ENCODE data around the gene KATNAL1.

Gene KATNAL1

DNA sequence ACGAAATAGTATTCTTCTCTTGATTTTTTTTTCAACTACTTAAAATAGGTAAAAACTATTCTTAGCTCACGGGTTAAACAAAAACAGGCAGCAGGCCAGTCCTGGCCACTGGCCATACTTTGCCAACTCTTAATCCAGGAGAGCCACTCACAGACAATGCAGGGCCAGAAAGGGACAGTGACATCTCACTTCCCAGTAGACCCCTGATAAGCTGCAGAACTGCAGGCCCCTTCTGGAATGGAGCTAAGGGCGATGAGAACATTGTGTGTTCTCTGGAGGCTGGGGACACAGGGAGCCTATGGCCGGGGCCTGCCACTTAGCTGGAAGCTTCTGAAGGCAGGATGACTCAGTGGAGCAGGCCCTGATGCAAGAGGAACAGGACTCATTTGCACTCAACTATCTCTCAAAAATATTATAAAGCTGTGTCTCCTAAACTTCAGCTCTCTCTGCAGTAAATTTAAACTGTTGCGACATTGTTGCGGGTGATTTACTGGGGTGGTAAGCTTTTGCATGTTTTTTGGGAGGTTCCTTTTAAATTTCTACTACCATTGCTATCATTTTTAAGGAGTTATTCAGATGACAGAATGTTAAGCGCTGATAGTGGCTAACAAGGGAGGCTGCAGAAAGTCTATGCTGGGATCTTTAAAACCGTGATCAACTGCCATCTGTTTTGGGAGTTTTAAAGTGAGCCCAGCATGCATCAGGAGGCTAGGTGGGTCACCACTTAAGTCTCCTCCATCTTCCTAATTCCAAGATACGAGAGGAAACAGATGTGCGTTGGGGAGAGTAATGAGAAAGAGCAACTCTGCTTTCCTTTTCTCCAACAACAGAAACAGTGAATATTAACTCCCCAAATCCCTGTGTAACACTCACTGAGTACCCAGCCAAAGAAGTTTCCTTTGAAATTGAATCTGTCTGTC lies 33.2 kb upstream of the KATNAL1 start:
- peak overlapping the region; percentile 69 to 75 for H2BK12ac ChIP-seq (ENCODE audit: low read length in 2 of 2)
- no peak overlapping the region for H3K23ac ChIP-seq (ENCODE audit: low read length in 2 of 2)
- no peak overlapping the region for H3K4me2 ChIP-seq (ENCODE audit: low read length, poor library complexity, severe bottlenecking)
- no peak overlapping the region for H3K14ac ChIP-seq (ENCODE audit: low read length in 2 of 2)
- peak; percentile 91 for DNase-seq
- H3K9me3 ChIP-seq (ENCODE audit: control insufficient read depth, low read length), result no peaks in the 10 kb centered on the region
- H2BK120ac ChIP-seq (ENCODE audit: low read depth, low read length), result no peak overlapping the region
- H2AFZ ChIP-seq (ENCODE audit: low read depth, low read length), result no peak overlapping the region
- no peak overlapping the region for H2AK5ac ChIP-seq (ENCODE audit: low read length, severe bottlenecking)
- H3K4me3 ChIP-seq (ENCODE audit: insufficient read depth in 1 of 2, low read depth in 1 of 2, low read length in 2 of 2), result peak overlapping the region in 1 of 2 experiments; percentile 68
- peak overlapping the region; percentile 83 for H3K9ac ChIP-seq (ENCODE audit: low read length)
- no peak overlapping the region for H3K4ac ChIP-seq (ENCODE audit: low read depth in 1 of 2, low read length in 2 of 2)
- no peak overlapping the region for H4K91ac ChIP-seq (ENCODE audit: low read length)
- H4K8ac ChIP-seq (ENCODE audit: low read length), result peak overlapping the region; percentile 10
- H3K36me3 ChIP-seq (ENCODE audit: control insufficient read depth in 1 of 2, insufficient read depth in 2 of 2, low read depth in 1 of 2, low read length in 2 of 2), result no peaks in the 10 kb centered on the region
- H3K27me3 ChIP-seq (ENCODE audit: control insufficient read depth in 1 of 2, insufficient read depth in 1 of 2, low read length in 2 of 2), result no peaks in the 10 kb centered on the region
- no peaks in the 10 kb centered on the region for H3K79me1 ChIP-seq (replicated peaks; ENCODE audit: low read length, poor library complexity, severe bottlenecking)
- no peak overlapping the region for H3K27ac ChIP-seq (ENCODE audit: low read length, poor library complexity, severe bottlenecking)
- WGBS, result 38% methylated on average over 6 of the region's 10 CpGs
- H3K18ac ChIP-seq (ENCODE audit: low read depth in 1 of 2, low read length in 2 of 2), result peak overlapping the region; percentile 12 to 54
- H2BK15ac ChIP-seq (ENCODE audit: low read depth, poor library complexity, severe bottlenecking), result no peak overlapping the region
- peaks cover 4% of the 10 kb centered on the region for H3K4me1 ChIP-seq (ENCODE audit: control insufficient read depth, insufficient read depth, low read depth, low read length)
- H2BK5ac ChIP-seq (ENCODE audit: low read depth, low read length, poor library complexity, severe bottlenecking), result no peak overlapping the region

GRCh38 chr13:30339738-30340330 lies 32.5 kb upstream of the KATNAL1 start:
- no peaks in the 10 kb centered on the region for H3K36me3 ChIP-seq (ENCODE audit: control insufficient read depth in 1 of 2, insufficient read depth in 2 of 2, low read depth in 1 of 2, low read length in 2 of 2)
- no peak overlapping the region for H2AK5ac ChIP-seq (ENCODE audit: low read length, severe bottlenecking)
- H3K4me3 ChIP-seq (ENCODE audit: insufficient read depth in 1 of 2, low read depth in 1 of 2, low read length in 2 of 2), result peak overlapping the region in 1 of 2 experiments; percentile 68
- H3K79me1 ChIP-seq (replicated peaks; ENCODE audit: low read length, poor library complexity, severe bottlenecking), result no peaks in the 10 kb centered on the region
- DNase-seq, result peak; percentile 10
- H4K91ac ChIP-seq (ENCODE audit: low read length), result no peak overlapping the region
- H3K9me3 ChIP-seq (ENCODE audit: control insufficient read depth, low read length), result no peaks in the 10 kb centered on the region
- no peak overlapping the region for H2BK5ac ChIP-seq (ENCODE audit: low read depth, low read length, poor library complexity, severe bottlenecking)
- H3K4me1 ChIP-seq (ENCODE audit: control insufficient read depth, insufficient read depth, low read depth, low read length), result peaks cover 4% of the 10 kb centered on the region
- no peak overlapping the region for H3K27ac ChIP-seq (ENCODE audit: low read length, poor library complexity, severe bottlenecking)
- no peak overlapping the region for H3K4me2 ChIP-seq (ENCODE audit: low read length, poor library complexity, severe bottlenecking)
- peak overlapping the region; percentile 9 for H4K8ac ChIP-seq (ENCODE audit: low read length)
- H2BK15ac ChIP-seq (ENCODE audit: low read depth, poor library complexity, severe bottlenecking), result no peak overlapping the region
- 84% methylated on average over 8 of the region's 12 CpGs for WGBS
- H3K18ac ChIP-seq (ENCODE audit: low read depth in 1 of 2, low read length in 2 of 2), result peak overlapping the region in 1 of 2 experiments; percentile 64
- no peak overlapping the region for H3K23ac ChIP-seq (ENCODE audit: low read length in 2 of 2)
- H2AFZ ChIP-seq (ENCODE audit: low read depth, low read length), result no peak overlapping the region
- peak overlapping the region in 1 of 2 experiments; percentile 70 for H2BK12ac ChIP-seq (ENCODE audit: low read length in 2 of 2)
- no peak overlapping the region for H3K14ac ChIP-seq (ENCODE audit: low read length in 2 of 2)
- H3K4ac ChIP-seq (ENCODE audit: low read depth in 1 of 2, low read length in 2 of 2), result no peak overlapping the region
- peak overlapping the region; percentile 83 for H3K9ac ChIP-seq (ENCODE audit: low read length)
- no peaks in the 10 kb centered on the region for H3K27me3 ChIP-seq (ENCODE audit: control insufficient read depth in 1 of 2, insufficient read depth in 1 of 2, low read length in 2 of 2)
- H2BK120ac ChIP-seq (ENCODE audit: low read depth, low read length), result no peak overlapping the region

- H3K4me2 ChIP-seq (ENCODE audit: low read length, poor library complexity, severe bottlenecking), result no peak overlapping the region
- H3K14ac ChIP-seq (ENCODE audit: low read length in 2 of 2), result no peak overlapping the region
- H3K9ac ChIP-seq (ENCODE audit: low read length), result no peak overlapping the region
- H3K4me1 ChIP-seq (ENCODE audit: control insufficient read depth, insufficient read depth, low read depth, low read length), result peaks cover 4% of the 10 kb centered on the region
- no peak overlapping the region for H2BK12ac ChIP-seq (ENCODE audit: low read length in 2 of 2)
- WGBS, result 94% methylated on average over 3 of the region's 3 CpGs
- H3K18ac ChIP-seq (ENCODE audit: low read depth in 1 of 2, low read length in 2 of 2), result no peak overlapping the region
- no peak for DNase-seq
- H2BK15ac ChIP-seq (ENCODE audit: low read depth, poor library complexity, severe bottlenecking), result no peak overlapping the region
- H3K4ac ChIP-seq (ENCODE audit: low read depth in 1 of 2, low read length in 2 of 2), result no peak overlapping the region
- H3K36me3 ChIP-seq (ENCODE audit: control insufficient read depth in 1 of 2, insufficient read depth in 2 of 2, low read depth in 1 of 2, low read length in 2 of 2), result no peaks in the 10 kb centered on the region
- no peak overlapping the region for H3K27ac ChIP-seq (ENCODE audit: low read length, poor library complexity, severe bottlenecking)
- H3K79me1 ChIP-seq (replicated peaks; ENCODE audit: low read length, poor library complexity, severe bottlenecking), result no peaks in the 10 kb centered on the region
- H2BK5ac ChIP-seq (ENCODE audit: low read depth, low read length, poor library complexity, severe bottlenecking), result no peak overlapping the region
- H3K23ac ChIP-seq (ENCODE audit: low read length in 2 of 2), result no peak overlapping the region
- H4K8ac ChIP-seq (ENCODE audit: low read length), result no peak overlapping the region
- no peak overlapping the region for H3K4me3 ChIP-seq (ENCODE audit: insufficient read depth in 1 of 2, low read depth in 1 of 2, low read length in 2 of 2)
- no peak overlapping the region for H2BK120ac ChIP-seq (ENCODE audit: low read depth, low read length)
- H3K27me3 ChIP-seq (ENCODE audit: control insufficient read depth in 1 of 2, insufficient read depth in 1 of 2, low read length in 2 of 2), result no peaks in the 10 kb centered on the region
- no peak overlapping the region for H2AFZ ChIP-seq (ENCODE audit: low read depth, low read length)
- H4K91ac ChIP-seq (ENCODE audit: low read length), result no peak overlapping the region
- H3K9me3 ChIP-seq (ENCODE audit: control insufficient read depth, low read length), result no peaks in the 10 kb centered on the region
- H2AK5ac ChIP-seq (ENCODE audit: low read length, severe bottlenecking), result no peak overlapping the region
Measured at GRCh38 chr13:30338952-30339351, 31.6 kb upstream of the KATNAL1 start.

DNA sequence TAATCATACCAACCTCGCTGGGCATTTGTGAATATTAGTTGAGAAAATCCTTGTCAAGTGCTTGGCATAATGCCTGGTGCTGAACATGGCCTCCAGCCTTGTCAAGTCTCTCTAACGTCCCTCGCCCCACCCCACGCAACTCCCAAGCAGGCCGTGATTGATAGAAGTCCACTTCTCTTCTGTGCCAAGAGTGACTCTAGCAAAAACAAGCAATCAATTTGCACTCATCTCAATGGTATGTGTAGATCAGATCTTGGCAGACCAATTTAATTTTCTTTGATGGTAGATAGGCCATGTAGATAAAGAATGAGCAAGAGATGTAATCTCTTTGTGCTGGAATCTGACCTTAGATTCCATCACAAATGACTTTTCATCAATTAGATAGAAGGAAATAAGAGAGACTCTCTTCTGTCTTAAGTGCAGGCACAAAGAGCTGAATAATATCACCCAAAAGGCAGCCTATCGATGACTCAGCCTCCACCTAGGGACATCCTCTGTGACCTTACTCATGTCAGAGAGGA lies 31.0 kb upstream of the KATNAL1 start:
- Histone ChIP-seq H2BK15ac (ENCODE audit: low read depth, poor library complexity, severe bottlenecking) (no peak overlapping the region), H3K4me1 (ENCODE audit: control insufficient read depth, insufficient read depth, low read depth, low read length) (peaks cover 4% of the 10 kb centered on the region), H4K91ac (ENCODE audit: low read length) (no peak overlapping the region), H2AK5ac (ENCODE audit: low read length, severe bottlenecking) (no peak overlapping the region), H2AFZ (ENCODE audit: low read depth, low read length) (no peak overlapping the region), H3K14ac (ENCODE audit: low read length in 2 of 2) (no peak overlapping the region), H3K27ac (ENCODE audit: low read length, poor library complexity, severe bottlenecking) (no peak overlapping the region), H2BK12ac (ENCODE audit: low read length in 2 of 2) (peak overlapping the region in 1 of 2 experiments; percentile 10), H3K18ac (ENCODE audit: low read depth in 1 of 2, low read length in 2 of 2) (no peak overlapping the region), H3K36me3 (ENCODE audit: control insufficient read depth in 1 of 2, insufficient read depth in 2 of 2, low read depth in 1 of 2, low read length in 2 of 2) (no peaks in the 10 kb centered on the region), H3K79me1 (replicated peaks; ENCODE audit: low read length, poor library complexity, severe bottlenecking) (no peaks in the 10 kb centered on the region), H3K4me2 (ENCODE audit: low read length, poor library complexity, severe bottlenecking) (no peak overlapping the region), H3K9me3 (ENCODE audit: control insufficient read depth, low read length) (no peaks in the 10 kb centered on the region), H2BK120ac (ENCODE audit: low read depth, low read length) (no peak overlapping the region), H3K4me3 (ENCODE audit: insufficient read depth in 1 of 2, low read depth in 1 of 2, low read length in 2 of 2) (no peak overlapping the region), H3K27me3 (ENCODE audit: control insufficient read depth in 1 of 2, insufficient read depth in 1 of 2, low read length in 2 of 2) (no peaks in the 10 kb centered on the region), H3K9ac (ENCODE audit: low read length) (no peak overlapping the region), H2BK5ac (ENCODE audit: low read depth, low read length, poor library complexity, severe bottlenecking) (no peak overlapping the region), H3K4ac (ENCODE audit: low read depth in 1 of 2, low read length in 2 of 2) (no peak overlapping the region), H3K23ac (ENCODE audit: low read length in 2 of 2) (no peak overlapping the region), H4K8ac (ENCODE audit: low read length) (no peak overlapping the region)
- no peak for DNase-seq
- WGBS, result 77% methylated on average over 5 of the region's 6 CpGs
